ENCODE measurements around the gene ELFN2.

The ELFN2 gene

GRCh38 chr22:37324340-37325038, 102.8 kb downstream of the ELFN2 start:
- H3K4me3 ChIP-seq (ENCODE audit: low read depth, low read length) = no peak overlapping the region
- H3K27ac ChIP-seq (ENCODE audit: extremely low read depth, low read depth, low read length) = no peak overlapping the region
- H3K36me3 ChIP-seq (ENCODE audit: control insufficient read depth in 2 of 2, insufficient read depth in 1 of 2, low read length in 2 of 2) = no peaks in the 10 kb centered on the region
- no peaks in the 10 kb centered on the region for H3K9me3 ChIP-seq (ENCODE audit: control insufficient read depth, insufficient read depth, low read depth, low read length)
- no peaks in the 10 kb centered on the region for H3K4me1 ChIP-seq (ENCODE audit: control insufficient read depth, insufficient read depth, low read length)
- TF ChIP-seq ZNF19 (tag by site-specific recombination; IDR thresholded peaks at IDR 0.05; ENCODE audit: low read depth) = no peak
- TF ChIP-seq ZNF658 (tag by site-specific recombination; IDR thresholded peaks at IDR 0.05) = no peak
- ChIA-PET CTCF (interaction anchor here (0.6 to 5.1 kb wide), 6 partner anchors 10 to 134 kb away, joined by 3 to 29 read pairs (median 5); no protein-coding TSS in a partner anchor), POLR2A (interaction anchor here (1.0 kb wide), 1 partner anchor 131 kb away, joined by 3 read pairs; no protein-coding TSS in a partner anchor)

GRCh38 chr22:37320726-37321677, 106.3 kb downstream of the ELFN2 start:
- CTCF ChIA-PET = interaction anchor here (1.0 to 5.1 kb wide), 5 partner anchors 9 to 271 kb away, joined by 3 to 29 read pairs (median 5); no protein-coding TSS in a partner anchor
- no peak overlapping the region for H3K27ac ChIP-seq (ENCODE audit: extremely low read depth, low read depth, low read length)

More at GRCh38 chr22:37320726-37321677, 106.3 kb downstream of the ELFN2 start:
- no peaks in the 10 kb centered on the region for H3K36me3 ChIP-seq (ENCODE audit: control insufficient read depth in 2 of 2, insufficient read depth in 1 of 2, low read length in 2 of 2)
- POLR2A ChIA-PET = no interaction called here
- H3K9me3 ChIP-seq (ENCODE audit: control insufficient read depth, insufficient read depth, low read depth, low read length) = no peaks in the 10 kb centered on the region
- TF ChIP-seq ZNF629 (tag by site-specific recombination; IDR thresholded peaks at IDR 0.05) (no peak), ZNF585B (tag by site-specific recombination; IDR thresholded peaks at IDR 0.05) (no peak), MYNN (tag by site-specific recombination; IDR thresholded peaks at IDR 0.05; ENCODE audit: borderline replicate concordance) (no peak), ZNF521 (tag by site-specific recombination; IDR thresholded peaks at IDR 0.05) (no peak), TRIM28 (IDR thresholded peaks at IDR 0.05; ENCODE audit: borderline replicate concordance, low read length) (no peak), ZNF19 (tag by site-specific recombination; IDR thresholded peaks at IDR 0.05; ENCODE audit: low read depth) (no peak), ZNF138 (tag by site-specific recombination; IDR thresholded peaks at IDR 0.05; ENCODE audit: borderline replicate concordance) (no peak), ZNF596 (tag by site-specific recombination; IDR thresholded peaks at IDR 0.05) (no peak), ZNF311 (tag by site-specific recombination; IDR thresholded peaks at IDR 0.05; ENCODE audit: borderline replicate concordance) (no peak), ZNF621 (tag by site-specific recombination; IDR thresholded peaks at IDR 0.05) (no peak), ZNF274 (IDR thresholded peaks at IDR 0.05; ENCODE audit: low read length) (no peak), ZNF274 (tag by site-specific recombination; IDR thresholded peaks at IDR 0.05; ENCODE audit: borderline replicate concordance) (no peak), ZNF18 (tag by site-specific recombination; IDR thresholded peaks at IDR 0.05) (no peak), ZNF433 (tag by site-specific recombination; IDR thresholded peaks at IDR 0.05; ENCODE audit: low read depth) (no peak), REST (tag by site-specific recombination; IDR thresholded peaks at IDR 0.05) (no peak), YY1 (tag by site-specific recombination; IDR thresholded peaks at IDR 0.05) (no peak), ZNF280D (tag by site-specific recombination; IDR thresholded peaks at IDR 0.05) (no peak), GFI1B (tag by site-specific recombination; IDR thresholded peaks at IDR 0.05) (no peak), ZNF211 (tag by site-specific recombination; IDR thresholded peaks at IDR 0.05; ENCODE audit: low read depth) (no peak)
- no peaks in the 10 kb centered on the region for H3K4me1 ChIP-seq (ENCODE audit: control insufficient read depth, insufficient read depth, low read length)
- H3K4me3 ChIP-seq (ENCODE audit: low read depth, low read length) = no peak overlapping the region
